Ovary (tissue), 3 donors: ENCODE measurements around the gene ADAMTSL5.

ENCODE experiments used
- POLR2A ChIP-seq: fragments of 450-650 bp; IDR thresholded peaks from one replicate; pipeline ENCODE4 v1.6.1; 2017; ENCODE audit warnings: antibody characterized with exemption, mild to moderate bottlenecking, moderate library complexity
- TF ChIP-seq, protein P1 (sequence below), 3 donors: fragments of 450-650 bp in 2 of 3; fragments of 200-600 bp in 1 of 3; IDR thresholded peaks; one replicate each; pipeline versions ENCODE4 v1.5.1 to v1.8.0; 2016 to 2022; ENCODE audit warnings: antibody characterized with exemption in 3 of 3, mild to moderate bottlenecking in 1 of 3
- donor health status: DM: no; HTN: no; CAD: no.

DNA sequence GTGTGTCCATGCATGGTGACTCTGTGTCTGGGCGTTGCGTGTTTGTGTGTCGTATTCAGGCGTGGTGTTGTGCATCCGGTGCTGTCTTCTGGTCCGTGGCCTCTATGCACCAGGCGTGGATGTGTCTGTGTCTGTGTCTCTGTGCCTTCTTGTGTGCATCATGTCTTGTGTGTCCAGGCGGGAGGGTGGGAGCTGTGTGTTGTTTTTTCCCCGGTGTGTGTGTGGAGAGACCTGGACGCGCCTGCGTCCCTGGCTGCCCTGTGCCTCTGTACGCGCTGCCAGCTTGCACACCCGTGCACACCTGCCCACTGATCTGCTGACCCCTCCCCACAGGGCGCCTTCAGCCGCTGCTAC lies 12.1 kb upstream of the ADAMTSL5 start:
- no peak for TF ChIP-seq POLR2A
- TF ChIP-seq, protein P1, sequence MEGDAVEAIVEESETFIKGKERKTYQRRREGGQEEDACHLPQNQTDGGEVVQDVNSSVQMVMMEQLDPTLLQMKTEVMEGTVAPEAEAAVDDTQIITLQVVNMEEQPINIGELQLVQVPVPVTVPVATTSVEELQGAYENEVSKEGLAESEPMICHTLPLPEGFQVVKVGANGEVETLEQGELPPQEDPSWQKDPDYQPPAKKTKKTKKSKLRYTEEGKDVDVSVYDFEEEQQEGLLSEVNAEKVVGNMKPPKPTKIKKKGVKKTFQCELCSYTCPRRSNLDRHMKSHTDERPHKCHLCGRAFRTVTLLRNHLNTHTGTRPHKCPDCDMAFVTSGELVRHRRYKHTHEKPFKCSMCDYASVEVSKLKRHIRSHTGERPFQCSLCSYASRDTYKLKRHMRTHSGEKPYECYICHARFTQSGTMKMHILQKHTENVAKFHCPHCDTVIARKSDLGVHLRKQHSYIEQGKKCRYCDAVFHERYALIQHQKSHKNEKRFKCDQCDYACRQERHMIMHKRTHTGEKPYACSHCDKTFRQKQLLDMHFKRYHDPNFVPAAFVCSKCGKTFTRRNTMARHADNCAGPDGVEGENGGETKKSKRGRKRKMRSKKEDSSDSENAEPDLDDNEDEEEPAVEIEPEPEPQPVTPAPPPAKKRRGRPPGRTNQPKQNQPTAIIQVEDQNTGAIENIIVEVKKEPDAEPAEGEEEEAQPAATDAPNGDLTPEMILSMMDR (IDR thresholded peaks at IDR 0.05), result no peak
